Kidney capillary endothelial cell (primary cell): Measurements from ENCODE around the gene ZNF385C.
"Not testable (repeated sequence)": the region's sequence is repeated elsewhere in the genome, so short reads cannot be mapped to it uniquely, and the experiment has no call there.

Source experiments
- DNase-seq: peaks from one replicate; pipeline ENCODE4 v3.0.0-alpha.2; 2018; ENCODE audit warnings: low spot score

The ZNF385C gene

DNA sequence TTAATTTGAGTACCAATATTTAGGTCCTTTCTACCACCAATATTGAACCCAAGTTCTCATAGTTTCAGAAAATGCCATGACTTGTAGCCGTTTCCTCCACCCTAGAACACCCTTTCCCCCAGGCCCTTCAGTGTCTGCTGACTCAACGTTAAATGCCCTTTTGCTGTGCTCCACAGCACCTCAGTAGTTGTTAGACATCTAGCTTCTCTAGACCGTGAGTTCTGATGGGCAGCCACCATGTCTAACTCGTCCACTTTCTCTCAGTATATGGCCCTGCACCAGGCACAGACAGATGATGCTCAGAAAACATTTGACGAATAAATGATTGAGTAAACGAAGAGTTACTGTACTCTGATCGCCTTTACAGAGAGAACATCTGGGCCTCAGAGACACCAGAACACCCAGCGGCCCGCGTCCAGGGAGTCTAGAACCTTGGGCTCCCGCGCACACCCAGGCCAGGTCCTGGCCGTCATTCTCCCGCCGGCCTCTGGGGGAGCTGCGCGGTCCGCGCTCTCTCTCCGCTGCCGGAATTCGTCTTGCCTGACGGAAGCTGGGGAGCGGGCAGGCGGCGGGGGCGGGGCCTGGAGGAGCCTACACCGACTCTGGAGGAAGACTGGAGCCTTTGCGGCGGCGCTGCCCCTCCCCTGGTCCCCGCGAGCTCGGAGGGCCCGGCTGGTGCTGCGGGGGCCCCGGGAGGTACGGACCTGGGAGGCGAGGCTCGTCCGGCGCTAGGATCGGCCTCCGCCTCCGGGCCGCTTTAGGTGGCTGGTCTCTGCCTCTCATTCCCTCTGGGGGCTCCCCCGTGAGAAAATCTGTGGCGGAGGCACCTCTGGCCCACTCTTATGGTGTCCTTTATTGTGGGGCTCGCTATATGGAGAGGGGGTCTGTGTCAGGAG lies 78.5 kb downstream of the ZNF385C start, which contains the start of gene NKIRAS2:
Gene NKIRAS2 (plus strand): TSS at position 582 of the 896 bp plus-strand sequence. CDS start 1,488 bp downstream, outside the sequence.
- peak; percentile 90 for DNase-seq

DNA sequence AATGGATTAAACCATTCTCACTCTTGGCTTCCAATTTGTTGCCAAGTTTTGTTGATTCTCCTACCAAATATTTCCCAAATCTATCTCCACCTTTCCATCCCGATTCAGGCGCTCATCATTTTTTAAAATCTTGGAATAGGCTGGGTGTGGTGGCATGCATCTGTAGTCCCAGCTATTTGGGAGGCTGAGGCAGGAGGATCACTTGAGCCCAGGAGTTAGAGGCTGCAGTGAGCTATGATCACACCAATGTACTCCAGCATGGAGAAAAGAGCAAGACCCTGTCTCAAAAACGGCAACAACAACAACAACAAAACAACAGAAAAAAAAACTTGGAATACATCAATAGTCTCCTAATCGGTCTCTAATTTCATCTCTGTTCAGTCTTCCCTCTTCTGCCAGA lies 79.3 kb downstream of the ZNF385C start:
- no peak for DNase-seq

DNA sequence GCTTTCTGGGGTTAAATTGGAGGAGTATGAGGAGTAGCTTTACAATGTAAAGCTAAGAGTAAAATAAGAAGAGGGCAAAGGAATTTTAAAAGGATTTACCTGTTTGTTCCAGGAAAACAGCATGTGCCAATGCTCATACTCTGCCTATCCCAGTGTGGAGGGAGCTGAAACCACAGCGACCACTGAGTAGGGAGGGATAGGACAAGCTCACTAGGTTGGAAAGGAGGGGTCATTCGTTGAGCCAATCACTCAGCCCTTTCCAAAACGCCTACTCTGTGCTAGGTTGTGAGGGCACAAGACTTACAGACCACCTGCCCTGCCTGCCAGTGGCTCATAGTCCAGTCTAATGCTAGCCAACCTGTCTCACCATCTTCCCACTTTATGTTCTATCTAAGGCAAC lies 79.9 kb downstream of the ZNF385C start:
- DNase-seq, result no peak

DNA sequence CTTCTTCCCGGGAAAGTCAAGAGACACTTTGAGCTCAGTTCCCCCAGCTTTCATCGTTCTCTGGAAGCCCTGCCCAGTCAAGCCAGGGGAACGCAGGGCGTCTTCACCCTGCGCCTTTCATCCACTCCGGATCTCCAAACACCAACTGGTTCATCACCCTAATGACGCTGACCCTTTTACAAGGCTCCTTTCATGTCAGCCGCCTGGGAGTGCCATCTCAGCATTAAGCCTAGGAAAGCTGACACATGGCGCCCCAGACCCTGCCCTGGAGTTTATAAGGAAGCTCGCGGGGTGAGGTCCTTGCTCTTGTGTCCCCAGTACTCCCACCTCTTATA lies 80.4 kb downstream of the ZNF385C start:
- DNase-seq, result peak; percentile 61

DNA sequence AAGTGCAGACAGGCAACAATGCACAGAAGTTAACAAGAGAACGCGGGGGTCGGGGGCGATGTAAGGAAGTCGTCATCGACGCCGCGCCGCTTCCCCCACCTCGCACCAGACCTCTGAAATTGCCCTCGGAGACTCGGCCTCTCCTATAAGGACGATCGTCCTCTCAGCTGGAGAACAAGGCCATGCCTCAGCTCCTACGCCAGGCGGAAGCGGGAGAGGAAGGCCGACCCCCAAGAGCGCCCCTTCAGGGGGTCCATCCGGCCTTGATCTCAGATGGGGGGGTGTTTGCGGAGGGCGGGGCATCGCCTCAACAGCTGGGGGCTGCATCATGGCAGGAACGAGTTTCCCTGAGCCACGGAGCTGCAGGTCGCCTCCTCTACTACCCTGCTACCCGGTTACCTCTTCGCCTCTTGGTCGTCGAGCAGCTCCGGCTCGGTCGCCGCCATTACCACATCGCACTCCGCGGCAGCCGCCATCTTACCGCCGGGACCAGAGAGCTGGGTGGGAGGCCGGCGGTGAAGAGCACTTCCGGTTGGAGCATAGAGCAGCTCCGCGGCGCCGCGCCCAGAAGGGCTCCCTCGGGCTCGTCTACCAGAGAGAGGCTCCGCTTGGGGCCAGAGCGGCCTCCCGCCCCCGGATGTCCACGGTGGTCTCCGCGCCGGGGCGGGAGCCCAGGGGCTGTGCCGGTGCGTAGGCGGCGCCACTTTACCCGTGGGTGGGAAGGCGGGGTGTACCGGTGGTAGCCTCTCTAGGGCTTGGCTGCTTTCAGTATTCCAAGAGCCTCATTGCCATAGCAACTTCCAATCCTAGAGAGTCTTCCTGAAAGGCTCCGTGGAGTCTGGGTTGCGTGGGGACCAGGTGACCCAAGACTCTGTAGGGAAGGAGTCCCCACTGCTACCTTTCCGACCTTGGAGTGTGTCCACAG lies 81.1 kb downstream of the ZNF385C start, which contains the start of gene DNAJC7:
Gene DNAJC7 (minus strand): TSS at position 499 of the 925 bp plus-strand sequence. CDS start 23 bp downstream, at position 476.
- peak; percentile 84 for DNase-seq

DNA sequence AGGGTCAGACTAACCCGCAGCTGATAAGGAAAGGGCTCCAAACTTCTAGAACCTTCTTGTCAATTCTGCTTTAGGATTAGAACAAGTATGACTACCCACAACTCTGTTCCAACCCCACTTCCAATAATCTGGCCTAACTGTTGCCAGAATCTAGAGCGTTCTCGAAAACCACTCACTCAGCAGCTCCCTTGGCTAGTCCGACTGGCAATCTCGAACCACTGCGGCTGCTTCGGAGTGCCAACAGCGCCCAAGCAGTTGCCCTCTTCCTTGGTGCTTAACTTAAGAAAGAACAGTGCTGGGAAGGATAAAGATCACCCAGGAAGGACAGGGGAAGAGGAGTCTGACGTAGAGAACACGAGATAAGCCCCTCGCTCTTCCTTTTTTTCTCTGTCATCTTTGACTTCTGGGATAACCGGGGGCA lies 81.9 kb downstream of the ZNF385C start:
- DNase-seq, result no peak

DNA sequence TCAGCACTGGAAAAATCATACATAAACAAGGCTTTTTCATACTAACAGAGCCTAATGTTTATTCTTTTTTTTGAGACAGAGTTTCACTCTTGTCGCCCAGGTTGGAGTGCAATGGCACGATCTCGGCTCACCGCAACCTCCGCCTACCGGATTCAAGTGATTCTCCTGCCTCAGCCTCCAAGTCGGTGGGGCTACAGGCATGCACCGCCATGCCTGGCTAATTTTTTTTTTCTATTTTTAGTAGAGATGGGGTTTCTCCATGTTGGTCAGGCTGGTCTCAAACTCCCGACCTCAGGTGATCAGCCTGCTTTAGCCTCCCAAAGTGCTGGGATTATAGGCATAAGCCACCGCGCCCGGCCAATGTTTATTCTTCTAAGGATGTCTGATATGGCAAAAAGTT lies 84.5 kb downstream of the ZNF385C start:
- not testable (repeated sequence) for DNase-seq

DNA sequence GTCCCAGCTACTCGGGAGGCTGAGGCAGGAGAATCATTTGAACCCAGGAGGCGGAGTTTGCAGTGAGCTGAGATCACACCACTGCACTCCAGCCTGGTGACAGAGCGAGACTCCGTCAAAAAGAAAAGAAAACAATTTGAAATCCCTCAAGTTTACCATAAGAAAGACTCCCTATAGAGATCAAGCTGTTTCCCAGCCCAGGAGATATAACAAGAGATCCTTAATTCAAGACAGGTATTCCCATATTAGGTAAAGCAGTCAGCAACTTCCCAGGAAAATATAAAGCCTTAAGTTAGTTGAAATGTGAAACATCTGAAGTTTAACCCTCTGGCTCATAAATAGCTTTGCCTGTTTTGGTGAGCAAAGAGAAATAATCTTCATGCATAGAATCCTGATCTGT lies 85.9 kb downstream of the ZNF385C start:
- not testable (repeated sequence) for DNase-seq

DNA sequence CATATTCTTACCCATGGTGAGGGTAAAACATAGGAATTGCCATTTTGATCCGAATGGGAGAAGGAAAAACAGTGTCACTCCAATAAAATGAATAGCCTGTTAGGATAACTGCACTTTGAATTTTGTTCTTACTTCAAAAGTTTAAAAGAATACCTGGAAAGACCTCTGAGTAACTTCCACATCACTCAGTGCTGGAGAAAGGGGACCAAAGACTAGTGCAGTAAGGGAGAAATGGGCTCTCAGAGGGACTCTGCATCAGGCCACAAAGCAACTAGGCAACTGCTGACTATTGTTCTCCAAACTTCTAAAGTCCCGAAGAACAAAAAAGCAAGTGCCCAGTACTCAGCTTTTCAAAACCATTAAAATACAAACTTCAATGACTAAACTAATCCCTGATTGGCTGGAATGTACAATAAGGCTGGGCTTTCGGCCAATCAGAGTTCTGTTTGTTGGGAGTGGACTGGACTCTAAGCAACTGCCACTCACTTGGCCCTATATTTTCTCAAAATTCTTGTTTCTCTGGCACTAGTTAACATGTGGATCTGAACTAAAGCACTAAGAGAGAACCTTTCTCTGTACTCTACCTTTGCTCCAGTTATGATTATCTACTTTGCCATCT lies 87.3 kb downstream of the ZNF385C start:
- DNase-seq, result peak; percentile 29

DNA sequence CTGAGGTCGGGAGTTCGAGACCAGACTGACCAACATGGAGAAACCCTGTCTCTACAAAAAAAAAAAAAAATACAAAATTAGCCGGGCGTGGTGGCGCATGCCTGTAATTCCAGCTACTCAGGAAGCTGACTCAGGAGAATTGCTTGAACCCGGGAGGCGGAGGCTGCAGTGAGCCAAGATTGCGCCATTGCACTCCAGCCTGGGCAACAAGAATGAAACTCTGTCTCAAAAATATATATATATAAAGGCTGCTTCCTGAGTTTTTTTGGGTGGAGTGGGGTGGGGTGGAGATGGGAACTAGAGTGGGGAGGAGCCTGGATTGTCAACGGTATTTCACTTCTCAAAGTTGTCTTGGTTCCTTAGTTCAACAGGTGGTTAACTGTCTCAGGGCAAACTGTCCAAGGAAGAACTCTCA lies 88.0 kb downstream of the ZNF385C start:
- not testable (repeated sequence) for DNase-seq

DNA sequence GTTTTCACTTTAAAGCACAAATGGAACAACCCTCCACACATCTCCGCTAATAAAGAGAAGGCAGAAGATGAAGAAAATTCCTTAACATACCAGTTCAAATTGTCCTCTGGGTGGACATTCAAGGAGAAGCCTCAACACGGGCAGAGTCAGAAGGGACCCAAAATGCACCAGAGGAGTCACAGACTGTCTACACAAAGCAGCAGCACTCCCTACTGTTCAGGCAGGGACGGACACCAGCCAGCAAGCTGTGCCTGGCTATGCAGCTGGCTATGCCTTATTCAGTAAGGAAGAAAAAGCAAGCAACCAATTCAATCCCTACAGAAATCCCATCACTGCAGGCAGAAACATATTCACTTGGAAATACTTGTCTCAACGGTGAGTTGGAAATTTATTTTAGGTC lies 89.1 kb downstream of the ZNF385C start:
- no peak for DNase-seq

DNA sequence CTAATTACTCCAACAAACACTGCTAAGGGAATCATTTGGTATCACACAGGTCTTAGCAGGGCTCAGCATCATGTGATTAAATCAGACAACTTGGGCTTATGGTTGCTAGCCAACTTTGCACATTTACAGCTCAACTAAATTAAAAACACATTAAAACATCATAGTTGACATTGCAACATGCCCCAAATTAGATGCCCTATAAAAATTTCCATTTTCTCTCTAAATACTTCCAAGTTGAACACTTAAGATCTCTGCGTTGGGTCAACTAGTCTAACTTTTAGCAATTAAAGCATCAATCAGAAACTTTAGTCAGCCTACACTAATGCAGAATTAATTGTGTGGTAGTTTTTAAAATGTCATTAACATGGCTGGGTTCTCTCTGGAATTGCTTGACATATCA lies 93.1 kb downstream of the ZNF385C start:
- DNase-seq, result no peak

DNA sequence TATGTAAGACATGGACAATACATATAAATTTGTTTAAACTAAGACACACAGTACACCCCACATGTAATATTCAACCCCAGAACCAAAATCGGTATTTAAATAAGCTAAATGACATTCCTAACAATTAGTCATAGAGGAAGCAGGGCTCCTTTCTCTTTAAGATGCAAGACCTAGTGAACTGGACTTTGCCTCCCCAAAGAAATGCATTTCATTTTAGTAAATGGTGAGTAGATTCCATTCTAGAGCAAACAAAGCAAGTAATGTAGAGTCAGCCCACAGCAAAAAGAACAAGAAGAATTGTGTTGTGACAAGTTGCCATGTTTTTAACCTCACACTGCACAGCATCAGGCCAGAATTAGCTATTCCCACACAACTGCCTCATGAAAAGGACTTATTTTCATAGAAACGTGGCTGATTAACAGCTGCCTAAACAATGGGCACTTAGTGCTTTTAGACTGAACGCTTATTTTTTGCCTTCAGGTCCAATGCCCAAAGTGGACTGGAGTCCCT lies 95.4 kb downstream of the ZNF385C start:
- DNase-seq, result peak; percentile 17

DNA sequence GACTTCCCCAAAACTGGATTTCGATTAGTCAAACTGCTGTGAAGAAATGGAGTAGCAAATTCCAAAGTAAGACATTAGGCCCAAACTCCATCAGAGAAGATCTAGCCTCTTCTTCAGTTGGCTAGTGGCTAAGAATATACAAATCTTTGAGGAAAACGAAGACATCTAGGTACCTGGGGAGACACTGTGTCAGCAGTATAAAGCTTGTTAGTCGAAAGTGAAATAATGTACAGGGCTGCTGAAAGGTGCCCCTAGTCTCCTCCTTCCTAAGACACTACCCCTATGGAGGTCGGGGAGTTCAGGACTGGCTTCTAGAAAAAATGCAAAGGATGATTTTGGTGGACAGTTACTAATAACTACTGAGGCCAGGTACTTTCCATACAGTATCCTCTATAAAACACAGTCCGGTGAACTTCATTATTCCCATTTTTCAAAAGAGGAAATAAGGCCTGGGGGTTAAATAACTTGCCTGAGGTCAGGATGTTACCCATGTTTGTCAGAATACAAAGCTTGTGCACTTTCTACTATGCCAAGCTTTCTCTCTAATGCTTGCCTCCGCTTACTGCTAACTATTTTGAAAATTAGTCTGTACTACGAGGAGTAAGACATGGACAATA lies 96.0 kb downstream of the ZNF385C start:
- no peak for DNase-seq

DNA sequence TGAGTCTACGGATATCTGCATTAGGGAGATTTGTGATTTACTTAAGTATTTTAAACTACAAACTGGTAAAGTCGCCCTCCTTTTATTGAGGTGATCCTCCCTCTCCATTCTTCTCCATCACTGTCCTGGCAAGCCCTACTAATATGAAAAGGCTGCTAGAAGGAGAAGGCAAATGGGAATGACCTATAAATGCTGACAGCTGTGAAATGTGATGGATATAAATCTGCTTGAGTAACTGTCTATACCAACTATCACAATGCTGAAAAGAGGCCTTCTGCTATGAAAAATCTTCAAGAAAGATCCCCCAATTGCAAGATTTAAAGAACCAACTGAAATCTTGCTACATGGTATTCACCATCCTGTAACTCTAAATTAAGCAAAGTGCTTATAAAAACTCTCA lies 96.5 kb downstream of the ZNF385C start:
- no peak for DNase-seq

DNA sequence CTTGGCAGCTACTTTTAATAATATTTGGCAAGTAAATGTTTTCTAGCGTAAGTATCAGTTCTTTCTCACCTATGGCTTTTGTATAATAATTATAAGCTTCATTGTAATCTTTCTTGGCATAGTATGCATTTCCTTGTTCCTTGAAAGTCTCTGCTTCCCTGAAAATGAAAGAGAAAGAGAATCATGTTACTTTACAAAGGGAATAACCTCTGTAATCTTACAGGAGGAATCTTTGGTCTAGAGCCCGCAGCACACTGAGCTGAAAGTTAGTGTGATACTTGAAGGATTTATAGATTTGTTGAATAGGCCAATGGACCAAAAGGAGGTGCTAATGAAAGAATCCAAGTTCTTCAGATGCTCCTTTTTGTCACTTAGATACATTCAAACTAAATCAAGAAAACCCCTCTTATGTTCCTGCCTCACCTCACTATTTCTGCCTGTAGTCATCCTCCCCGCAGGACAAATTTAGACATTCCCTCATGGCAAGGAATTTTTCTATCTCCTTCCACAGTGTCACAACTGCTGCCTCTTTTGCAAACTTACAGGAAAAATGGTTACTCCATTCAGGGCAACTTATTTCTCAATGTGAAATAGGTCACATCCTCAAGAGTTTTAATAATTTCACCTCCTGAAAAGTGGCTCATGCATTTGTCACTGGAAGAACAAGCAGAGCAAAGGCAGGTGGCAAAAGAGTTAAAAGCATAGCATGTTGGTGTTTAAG lies 97.7 kb downstream of the ZNF385C start:
- no peak for DNase-seq

DNA sequence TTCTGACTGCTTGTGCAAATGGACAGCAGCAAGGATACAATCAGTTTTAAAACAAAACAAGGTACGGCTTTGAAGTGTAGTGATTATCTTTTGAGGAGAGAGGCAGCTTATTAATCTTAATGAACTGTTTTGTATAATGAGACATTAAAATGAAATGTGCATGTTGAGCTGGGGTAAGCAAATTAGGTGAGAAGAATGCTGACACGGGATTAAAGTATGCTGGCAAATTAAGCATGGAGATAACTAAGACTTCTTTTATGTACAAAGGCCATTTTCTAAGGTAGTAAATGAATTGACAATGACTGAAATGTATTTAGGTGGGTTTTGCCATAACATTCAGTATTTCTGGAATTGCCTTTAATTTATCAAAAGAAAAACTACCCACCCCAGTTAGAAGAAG lies 99.8 kb downstream of the ZNF385C start:
- DNase-seq, result no peak

DNA sequence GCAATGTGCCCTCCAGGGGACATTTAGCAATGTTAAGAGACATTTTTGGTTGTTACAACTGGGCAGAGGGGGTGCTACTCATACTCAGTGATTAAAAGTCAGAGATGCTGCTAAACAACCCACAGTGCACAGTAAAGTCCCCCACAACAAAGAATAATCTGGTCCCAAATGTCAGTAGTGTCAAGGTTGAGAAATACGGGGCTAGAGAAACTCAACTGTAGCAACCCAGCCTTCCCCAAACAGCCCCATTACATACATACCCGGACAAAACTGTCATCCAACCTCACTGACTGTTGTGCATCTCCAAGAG lies 101.5 kb downstream of the ZNF385C start:
- DNase-seq, result no peak

DNA sequence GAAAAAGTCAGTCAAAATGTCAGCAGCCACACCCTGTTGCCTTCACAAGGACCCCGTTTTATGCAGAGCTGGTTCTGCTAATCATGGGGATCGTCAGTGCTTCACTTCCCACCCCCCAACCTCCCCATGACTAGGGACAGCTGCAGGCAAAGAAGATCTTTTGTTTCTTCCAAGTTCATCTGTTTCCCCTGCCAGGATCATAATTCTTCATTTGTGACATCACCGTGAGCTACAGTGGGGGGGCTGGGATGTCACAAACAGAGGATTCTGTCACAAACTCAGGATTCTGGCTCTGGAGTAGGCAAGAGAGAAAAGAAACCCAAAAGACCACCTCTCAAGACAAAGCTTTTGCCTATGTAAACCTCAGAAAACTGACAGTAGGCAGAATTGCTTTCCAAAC lies 105.7 kb downstream of the ZNF385C start:
- DNase-seq, result no peak

DNA sequence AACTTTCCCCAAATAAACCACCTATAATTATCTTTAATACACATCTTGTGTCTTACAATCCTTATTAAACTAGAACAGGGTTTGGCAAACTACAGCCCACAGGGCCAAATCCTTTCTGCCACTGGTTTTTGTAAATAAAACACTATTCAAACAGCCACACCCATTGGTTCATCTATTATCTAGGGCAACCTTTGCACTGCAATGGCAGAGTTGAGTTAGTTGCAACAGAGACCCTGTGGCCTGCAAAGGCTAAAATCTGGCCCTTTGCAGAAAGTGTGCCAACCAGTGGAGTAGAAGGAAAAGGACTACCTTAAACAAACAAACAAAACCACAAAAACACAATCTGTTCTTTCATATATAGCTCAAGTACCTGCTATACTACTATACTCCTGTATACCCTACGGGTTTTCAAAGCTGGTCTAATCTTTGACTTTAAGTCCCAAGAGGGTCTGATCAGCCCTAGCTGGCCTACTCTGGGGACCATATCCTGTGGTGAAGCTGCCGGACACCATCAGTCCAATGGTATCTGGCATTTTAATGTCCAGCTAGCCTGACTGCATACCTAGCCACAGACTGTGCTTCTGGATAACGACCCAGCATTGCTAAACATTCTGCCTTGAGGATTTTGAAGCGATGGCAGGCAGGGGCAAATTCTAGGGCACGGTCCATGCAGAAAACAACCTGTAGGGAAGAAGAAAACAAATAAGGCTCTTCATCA lies 108.4 kb downstream of the ZNF385C start:
- no peak for DNase-seq
